AG04450 (cell line): ENCODE data around the gene RAB11A. TPM values are rescaled to one million over a fixed set of nuclear protein-coding genes. Genes with fewer than 3 reads are reported as not detected.

ENCODE experiments used
- CTCF ChIA-PET: fragments of 300-600, 350-600 bp; formaldehyde crosslinking; extraction: SDS; loops from one replicate; lab custom pipeline; 2022; ENCODE audit warnings: antibody characterized with exemption, inconsistent platforms; lab: Charles Lee
- POLR2A ChIA-PET: fragments of 350-600 bp; formaldehyde crosslinking; extraction: SDS; loops from one replicate; lab custom pipeline; 2021; ENCODE audit warnings: antibody characterized with exemption, inconsistent platforms; lab: Yijun Ruan, JAX
- DNase-seq: peaks from one replicate; pipeline ENCODE4 v3.0.0-alpha.2; 2011; ENCODE audit warnings: low read depth, low spot score
- H3K27ac ChIP-seq: one replicate; pipeline ENCODE4 v1.5.1; 2012; ENCODE audit warnings: low read depth, low read length, control low read depth
- H3K27me3 ChIP-seq: one replicate; pipeline ENCODE4 v1.6.0; 2012; ENCODE audit warnings: low read length; ENCODE audit not compliant: control insufficient read depth, insufficient read depth
- H3K4me3 ChIP-seq: 2 replicates; pipeline ENCODE4 v1.5.1; 2011; ENCODE audit warnings: mild to moderate bottlenecking, low read depth, low read length, control low read depth
- H3K9me3 ChIP-seq: 2 replicates; pipeline ENCODE4 v1.5.1; 2012; ENCODE audit warnings: low read length; ENCODE audit not compliant: control insufficient read depth, insufficient read depth
- CTCF ChIP-seq: IDR thresholded peaks from 2 replicates; pipeline ENCODE4 v1.5.1; 2011; ENCODE audit warnings: low read depth, low read length, control low read depth, inconsistent platforms
- polyA plus RNA-seq: library from polyadenylated mRNA; depleted of rRNA; stranded (reverse); fragments of >200 nt; gene quantifications from 2 replicates; pipeline ENCODE4 v1.2.3, GENCODE V29; 2011

Gene RAB11A
- polyA plus RNA-seq, 1 experiment = 399 TPM

GRCh38 chr15:65902373-65902772, 33.1 kb downstream of the RAB11A start:
- CTCF ChIA-PET = no interaction called here
- POLR2A ChIA-PET = no interaction called here

GRCh38 chr15:65903296-65904073, 34.2 kb downstream of the RAB11A start:
- no peak for DNase-seq
- ChIA-PET CTCF (interaction anchor here (0.8 to 1.1 kb wide), 3 partner anchors 11 to 384 kb away, joined by 3 to 4 read pairs (median 3); no protein-coding TSS in a partner anchor), POLR2A (no interaction called here)

More at GRCh38 chr15:65902373-65902772, 33.1 kb downstream of the RAB11A start:
- no peak for DNase-seq
- H3K9me3 ChIP-seq = no peaks in the 10 kb centered on the region
- H3K27me3 ChIP-seq = no peaks in the 10 kb centered on the region
- H3K27ac ChIP-seq = no peak overlapping the region
- no peak for TF ChIP-seq CTCF
- H3K4me3 ChIP-seq = no peak overlapping the region

GRCh38 chr15:65904301-65904700, 35.0 kb downstream of the RAB11A start:
- no peak for DNase-seq
- ChIA-PET POLR2A (no interaction called here), CTCF (interaction anchor here (0.8 kb wide), 1 partner anchor 10 kb away, joined by 4 read pairs; no protein-coding TSS in a partner anchor)
- Histone ChIP-seq H3K27me3 (no peaks in the 10 kb centered on the region), H3K9me3 (no peaks in the 10 kb centered on the region), H3K27ac (no peak overlapping the region), H3K4me3 (no peak overlapping the region)
- TF ChIP-seq CTCF = no peak

More at GRCh38 chr15:65903296-65904073, 34.2 kb downstream of the RAB11A start:
- H3K27me3 ChIP-seq = no peaks in the 10 kb centered on the region
- no peaks in the 10 kb centered on the region for H3K9me3 ChIP-seq
- TF ChIP-seq CTCF = no peak
- H3K27ac ChIP-seq = no peak overlapping the region
- no peak overlapping the region for H3K4me3 ChIP-seq

- no peaks in the 10 kb centered on the region for H3K27me3 ChIP-seq
- H3K27ac ChIP-seq = no peak overlapping the region
- CTCF ChIA-PET = no interaction called here
- no peak overlapping the region for H3K4me3 ChIP-seq
- POLR2A ChIA-PET = no interaction called here
- no peak for TF ChIP-seq CTCF
- no peaks in the 10 kb centered on the region for H3K9me3 ChIP-seq
- no peak for DNase-seq
Observed at GRCh38 chr15:65906396-65906795, 37.1 kb downstream of the RAB11A start.

- H3K27ac ChIP-seq = no peak overlapping the region
- H3K27me3 ChIP-seq = no peaks in the 10 kb centered on the region
- no peak for DNase-seq
- ChIA-PET POLR2A (no interaction called here), CTCF (no interaction called here)
- no peaks in the 10 kb centered on the region for H3K9me3 ChIP-seq
- H3K4me3 ChIP-seq = no peak overlapping the region
- TF ChIP-seq CTCF = no peak
Observed at GRCh38 chr15:65907661-65908060, 38.4 kb downstream of the RAB11A start.
